ENCODE measurements around the gene ZNF614.
"Not testable (repeated sequence)": the region's sequence is repeated elsewhere in the genome, so short reads cannot be mapped to it uniquely, and the experiment has no call there.

The ZNF614 gene

DNA sequence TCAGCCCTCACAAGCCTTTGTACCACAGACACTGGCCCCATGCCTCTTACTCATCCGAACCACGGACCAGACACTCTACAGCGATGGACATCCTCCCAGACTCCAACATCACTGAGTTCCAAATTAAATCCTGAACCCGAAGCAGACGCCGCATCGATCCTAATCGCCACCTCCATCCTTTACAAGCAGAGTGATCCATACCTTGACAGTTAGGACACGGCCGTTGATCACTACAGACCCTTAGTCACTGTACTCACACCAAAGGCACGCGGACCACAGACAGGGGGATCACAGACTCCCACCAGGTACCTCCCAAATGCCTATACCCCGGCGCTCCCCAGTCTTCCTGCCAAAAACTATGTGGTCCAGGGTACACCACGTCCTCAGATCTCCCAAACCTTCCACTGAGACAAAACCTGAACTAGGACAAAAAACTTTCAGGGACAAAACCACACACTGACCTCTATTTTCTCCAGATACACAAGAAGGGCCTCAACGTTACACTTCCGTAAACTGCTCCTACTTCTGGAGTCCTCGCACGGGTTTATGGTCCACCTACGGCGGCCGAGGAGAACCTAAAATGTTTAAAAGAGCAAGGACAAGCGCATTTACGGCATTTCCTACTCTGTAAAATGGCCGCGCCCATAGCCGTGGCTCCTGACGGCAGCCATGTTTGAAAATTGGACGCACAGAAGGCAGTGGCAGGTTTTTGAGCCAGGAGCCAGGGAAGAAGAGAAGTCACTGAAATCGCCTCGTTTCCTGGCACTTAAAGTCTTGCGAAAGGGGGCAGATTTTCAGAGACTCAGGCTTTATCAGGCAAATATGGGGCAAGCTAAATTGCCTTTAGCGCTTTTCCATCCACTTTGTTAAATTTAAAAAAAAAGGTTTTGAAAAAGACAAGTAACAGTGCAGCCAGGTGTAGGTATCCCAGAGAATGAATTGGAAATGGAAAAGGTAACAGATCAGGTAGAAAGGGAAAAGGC is 41.6 kb downstream of the ZNF614 start, which contains the start of gene ZNF350:
TSS of gene ZNF350 (minus strand) at position 532 of the 983 bp plus-strand sequence. CDS start 12,480 bp downstream, outside the sequence.
- H2BK15ac ChIP-seq (ENCODE audit: low read length) = no peak within 1 kb of the TSS
- no peak within 1 kb of the TSS for H3K18ac ChIP-seq (ENCODE audit: low read length)
- no peak within 1 kb of the TSS for H4K91ac ChIP-seq (ENCODE audit: low read depth, low read length, poor library complexity)
- peak within 1 kb of the TSS; percentile 91 for H3K4me2 ChIP-seq (ENCODE audit: insufficient read depth, low read length, poor library complexity, severe bottlenecking)
- no peak within 1 kb of the TSS for H2BK120ac ChIP-seq (ENCODE audit: low read depth, low read length)
- no peak within 1 kb of the TSS for H3K14ac ChIP-seq (ENCODE audit: low read length)
- no peak within 1 kb of the TSS for H2BK5ac ChIP-seq (ENCODE audit: low read length)
- peak within 1 kb of the TSS; percentile 5 for H2AK5ac ChIP-seq (ENCODE audit: low read depth, low read length)
- peak within 1 kb of the TSS; percentile 94 for H4K8ac ChIP-seq (ENCODE audit: low read depth, low read length)
- H3K4me3 ChIP-seq (ENCODE audit: low read length in 2 of 2) = peak within 1 kb of the TSS; percentile 86 to 93
- WGBS, 2 donors (ENCODE audit: extremely low coverage in 2 of 2, insufficient read length in 2 of 2, insufficient replicate concordance in 1 of 2) = no CpG with 5 or more reads among the region's 33 CpGs
- H3K27me3 ChIP-seq (ENCODE audit: control insufficient read depth in 3 of 3, insufficient read depth in 3 of 3, low read depth in 1 of 3, low read length in 3 of 3) = no peaks in the 10 kb centered on the region
- H3K36me3 ChIP-seq (replicated peaks in 1 of 2; ENCODE audit: control insufficient read depth in 2 of 2, insufficient read depth in 2 of 2, low read length in 2 of 2) = peaks cover 0 to 4% of the 10 kb centered on the region in 2 donors
- peak within 1 kb of the TSS; percentile 90 for H2AFZ ChIP-seq (ENCODE audit: low read length)
- peak within 1 kb of the TSS; percentile 86 for H3K9ac ChIP-seq (ENCODE audit: low read depth, low read length, poor library complexity)
- no peak within 1 kb of the TSS for H3K27ac ChIP-seq (replicated peaks; ENCODE audit: low read length)
- no peak within 1 kb of the TSS for H3K4ac ChIP-seq (ENCODE audit: low read length)
- H3K4me1 ChIP-seq (ENCODE audit: control insufficient read depth in 2 of 2, insufficient read depth in 1 of 2, low read depth in 1 of 2, low read length in 2 of 2) = peaks cover 0 to 3% of the 10 kb centered on the region in 2 donors
- peaks cover 3% of the 10 kb centered on the region for H3K79me1 ChIP-seq (ENCODE audit: low read depth, low read length)
- DNase-seq (ENCODE audit: low spot score) = peak; percentile 71
- no peak within 1 kb of the TSS for H3K23ac ChIP-seq (ENCODE audit: low read depth, low read length, poor library complexity)
- peaks cover 6 to 43% of the 10 kb centered on the region in 2 donors for H3K9me3 ChIP-seq (replicated peaks in 1 of 2; ENCODE audit: control insufficient read depth in 2 of 2, insufficient read depth in 1 of 2, low read depth in 1 of 2, low read length in 2 of 2)
- no peak within 1 kb of the TSS for H2BK12ac ChIP-seq (ENCODE audit: low read length)

DNA sequence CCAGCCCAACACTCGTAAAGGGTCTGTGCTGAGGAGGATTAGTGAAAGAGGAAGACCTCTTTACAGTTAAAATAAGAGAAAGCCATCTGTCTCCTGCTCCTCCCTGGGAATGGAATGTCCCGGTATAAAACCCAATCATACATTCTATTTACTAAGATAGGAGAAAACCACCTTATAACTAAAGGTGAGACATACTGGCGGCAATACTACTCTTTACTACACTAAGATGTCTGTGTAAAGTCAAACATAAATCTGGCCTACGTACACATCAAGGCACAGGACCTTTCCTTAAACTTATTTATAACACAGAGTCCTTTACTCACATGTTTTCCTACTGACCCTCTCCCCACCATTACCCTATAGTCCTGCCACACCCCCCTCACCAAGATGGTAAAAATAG is 44.8 kb downstream of the ZNF614 start:
- no peak overlapping the region for H3K4me2 ChIP-seq (ENCODE audit: insufficient read depth, low read length, poor library complexity, severe bottlenecking)
- no peak overlapping the region for H3K14ac ChIP-seq (ENCODE audit: low read length)
- no peak overlapping the region for H4K91ac ChIP-seq (ENCODE audit: low read depth, low read length, poor library complexity)
- H2BK15ac ChIP-seq (ENCODE audit: low read length) = no peak overlapping the region
- H3K23ac ChIP-seq (ENCODE audit: low read depth, low read length, poor library complexity) = no peak overlapping the region
- no peak overlapping the region for H3K9ac ChIP-seq (ENCODE audit: low read depth, low read length, poor library complexity)
- no peak overlapping the region for H3K4ac ChIP-seq (ENCODE audit: low read length)
- no peak for DNase-seq (ENCODE audit: low spot score)
- H3K4me1 ChIP-seq (ENCODE audit: control insufficient read depth in 2 of 2, insufficient read depth in 1 of 2, low read depth in 1 of 2, low read length in 2 of 2) = peaks cover 0 to 3% of the 10 kb centered on the region in 2 donors
- H4K8ac ChIP-seq (ENCODE audit: low read depth, low read length) = no peak overlapping the region
- no peak overlapping the region for H3K18ac ChIP-seq (ENCODE audit: low read length)
- H3K36me3 ChIP-seq (replicated peaks in 1 of 2; ENCODE audit: control insufficient read depth in 2 of 2, insufficient read depth in 2 of 2, low read length in 2 of 2) = no peaks in the 10 kb centered on the region
- no peak overlapping the region for H3K4me3 ChIP-seq (ENCODE audit: low read length in 2 of 2)
- H2AK5ac ChIP-seq (ENCODE audit: low read depth, low read length) = no peak overlapping the region
- peaks cover 5% of the 10 kb centered on the region for H3K79me1 ChIP-seq (ENCODE audit: low read depth, low read length)
- WGBS, 2 donors (ENCODE audit: extremely low coverage in 2 of 2, insufficient read length in 2 of 2, insufficient replicate concordance in 1 of 2) = no CpG with 5 or more reads among the region's 4 CpGs
- no peak overlapping the region for H3K27ac ChIP-seq (replicated peaks; ENCODE audit: low read length)
- peaks cover 4 to 44% of the 10 kb centered on the region in 2 donors for H3K9me3 ChIP-seq (replicated peaks in 1 of 2; ENCODE audit: control insufficient read depth in 2 of 2, insufficient read depth in 1 of 2, low read depth in 1 of 2, low read length in 2 of 2)
- H2AFZ ChIP-seq (ENCODE audit: low read length) = no peak overlapping the region
- no peak overlapping the region for H2BK12ac ChIP-seq (ENCODE audit: low read length)
- no peak overlapping the region for H2BK120ac ChIP-seq (ENCODE audit: low read depth, low read length)
- no peaks in the 10 kb centered on the region for H3K27me3 ChIP-seq (ENCODE audit: control insufficient read depth in 3 of 3, insufficient read depth in 3 of 3, low read depth in 1 of 3, low read length in 3 of 3)
- no peak overlapping the region for H2BK5ac ChIP-seq (ENCODE audit: low read length)

DNA sequence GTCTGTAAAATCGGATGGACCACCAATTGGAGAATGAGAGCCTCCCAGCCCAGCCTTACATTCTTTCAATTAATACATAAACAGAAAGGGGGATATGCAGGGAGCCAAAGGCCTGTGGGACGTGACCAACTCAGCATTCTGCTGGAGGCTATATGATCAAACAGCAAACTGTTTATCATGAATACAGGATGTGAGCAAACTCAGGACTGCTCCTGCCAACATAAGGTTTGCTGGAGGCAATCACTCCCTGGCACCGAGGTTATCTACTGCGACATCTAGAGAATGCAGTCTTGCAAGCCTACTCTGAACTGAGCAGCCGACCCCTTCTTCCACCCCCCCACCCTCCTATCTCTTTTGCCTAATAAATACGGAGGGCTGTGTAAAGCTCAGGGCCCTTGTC is 47.3 kb downstream of the ZNF614 start:
- peaks cover 4 to 49% of the 10 kb centered on the region in 2 donors for H3K9me3 ChIP-seq (replicated peaks in 1 of 2; ENCODE audit: control insufficient read depth in 2 of 2, insufficient read depth in 1 of 2, low read depth in 1 of 2, low read length in 2 of 2)
- H3K18ac ChIP-seq (ENCODE audit: low read length); H3K4me2 ChIP-seq (ENCODE audit: insufficient read depth, low read length, poor library complexity, severe bottlenecking): not testable (repeated sequence)

DNA sequence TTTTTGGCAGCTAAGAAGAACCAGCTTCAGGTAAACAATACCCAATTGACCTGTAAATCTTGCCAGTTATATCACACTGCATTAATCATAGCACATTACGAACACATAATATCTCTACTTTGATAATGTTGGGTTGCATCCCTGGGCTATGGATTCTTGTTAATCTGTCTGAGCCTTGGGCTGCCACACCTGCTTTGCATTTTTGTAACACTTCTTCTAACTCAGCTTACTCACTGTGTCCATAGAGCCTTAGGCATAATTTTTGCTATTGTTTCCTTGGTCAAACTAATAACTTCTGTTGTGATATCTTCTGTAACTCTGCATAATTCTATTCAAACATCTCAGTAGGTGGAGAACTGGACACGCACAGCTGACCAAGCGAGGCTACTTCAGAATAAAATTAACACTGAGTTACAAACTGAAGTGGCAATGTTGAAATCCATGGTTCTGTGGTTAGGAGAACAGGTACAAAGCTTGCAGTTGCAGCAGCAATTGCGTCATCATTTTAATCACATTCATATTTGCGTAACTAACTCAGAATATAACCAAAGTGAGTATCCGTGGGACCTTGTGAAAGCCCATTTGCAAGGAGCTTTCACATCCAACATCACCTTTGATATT is 48.0 kb downstream of the ZNF614 start:
- H3K27ac ChIP-seq (replicated peaks; ENCODE audit: low read length) = no peak overlapping the region
- no peaks in the 10 kb centered on the region for H3K4me1 ChIP-seq (ENCODE audit: control insufficient read depth in 2 of 2, insufficient read depth in 1 of 2, low read depth in 1 of 2, low read length in 2 of 2)
- no peak overlapping the region for H2BK120ac ChIP-seq (ENCODE audit: low read depth, low read length)
- no peak overlapping the region for H4K8ac ChIP-seq (ENCODE audit: low read depth, low read length)
- H3K4me2 ChIP-seq (ENCODE audit: insufficient read depth, low read length, poor library complexity, severe bottlenecking) = no peak overlapping the region
- H3K36me3 ChIP-seq (replicated peaks in 1 of 2; ENCODE audit: control insufficient read depth in 2 of 2, insufficient read depth in 2 of 2, low read length in 2 of 2) = no peaks in the 10 kb centered on the region
- H4K91ac ChIP-seq (ENCODE audit: low read depth, low read length, poor library complexity) = no peak overlapping the region
- H2AK5ac ChIP-seq (ENCODE audit: low read depth, low read length) = no peak overlapping the region
- H3K9me3 ChIP-seq (replicated peaks in 1 of 2; ENCODE audit: control insufficient read depth in 2 of 2, insufficient read depth in 1 of 2, low read depth in 1 of 2, low read length in 2 of 2) = peaks cover 5 to 48% of the 10 kb centered on the region in 2 donors
- H3K79me1 ChIP-seq (ENCODE audit: low read depth, low read length) = peaks cover 2% of the 10 kb centered on the region
- no peak overlapping the region for H3K4me3 ChIP-seq (ENCODE audit: low read length in 2 of 2)
- H3K18ac ChIP-seq (ENCODE audit: low read length) = no peak overlapping the region
- H3K4ac ChIP-seq (ENCODE audit: low read length) = no peak overlapping the region
- H2BK15ac ChIP-seq (ENCODE audit: low read length) = no peak overlapping the region
- WGBS, 2 donors (ENCODE audit: extremely low coverage in 2 of 2, insufficient read length in 2 of 2, insufficient replicate concordance in 1 of 2) = no CpG with 5 or more reads among the region's 6 CpGs
- no peak for DNase-seq (ENCODE audit: low spot score)
- H2AFZ ChIP-seq (ENCODE audit: low read length) = no peak overlapping the region
- no peaks in the 10 kb centered on the region for H3K27me3 ChIP-seq (ENCODE audit: control insufficient read depth in 3 of 3, insufficient read depth in 3 of 3, low read depth in 1 of 3, low read length in 3 of 3)
- H2BK12ac ChIP-seq (ENCODE audit: low read length) = no peak overlapping the region
- no peak overlapping the region for H3K14ac ChIP-seq (ENCODE audit: low read length)
- H3K23ac ChIP-seq (ENCODE audit: low read depth, low read length, poor library complexity) = no peak overlapping the region
- H2BK5ac ChIP-seq (ENCODE audit: low read length) = no peak overlapping the region
- H3K9ac ChIP-seq (ENCODE audit: low read depth, low read length, poor library complexity) = no peak overlapping the region

More for the DNA sequence above, 47.3 kb downstream of the ZNF614 start:
- not testable (repeated sequence) for H4K8ac ChIP-seq (ENCODE audit: low read depth, low read length); H4K91ac ChIP-seq (ENCODE audit: low read depth, low read length, poor library complexity); H3K4ac ChIP-seq (ENCODE audit: low read length); H2BK5ac ChIP-seq (ENCODE audit: low read length); H3K23ac ChIP-seq (ENCODE audit: low read depth, low read length, poor library complexity); H2BK12ac ChIP-seq (ENCODE audit: low read length); H3K79me1 ChIP-seq (ENCODE audit: low read depth, low read length); H3K14ac ChIP-seq (ENCODE audit: low read length); H3K27me3 ChIP-seq (ENCODE audit: control insufficient read depth in 3 of 3, insufficient read depth in 3 of 3, low read depth in 1 of 3, low read length in 3 of 3); H2BK120ac ChIP-seq (ENCODE audit: low read depth, low read length); H3K36me3 ChIP-seq (replicated peaks in 1 of 2; ENCODE audit: control insufficient read depth in 2 of 2, insufficient read depth in 2 of 2, low read length in 2 of 2); H3K9ac ChIP-seq (ENCODE audit: low read depth, low read length, poor library complexity); H3K27ac ChIP-seq (replicated peaks; ENCODE audit: low read length); DNase-seq (ENCODE audit: low spot score); H2BK15ac ChIP-seq (ENCODE audit: low read length); H2AK5ac ChIP-seq (ENCODE audit: low read depth, low read length); H2AFZ ChIP-seq (ENCODE audit: low read length); H3K4me1 ChIP-seq (ENCODE audit: control insufficient read depth in 2 of 2, insufficient read depth in 1 of 2, low read depth in 1 of 2, low read length in 2 of 2); H3K4me3 ChIP-seq (ENCODE audit: low read length in 2 of 2)
- WGBS, 2 donors (ENCODE audit: extremely low coverage in 2 of 2, insufficient read length in 2 of 2, insufficient replicate concordance in 1 of 2) = no CpG with 5 or more reads among the region's 6 CpGs
